ENCODE results near the gene EPHX1. TPM values are rescaled to one million over a fixed set of nuclear protein-coding genes. Genes with fewer than 3 reads are reported as not detected.
"Not testable (repeated sequence)": the region's sequence is repeated elsewhere in the genome, so short reads cannot be mapped to it uniquely, and the experiment has no call there.

EPHX1 gene
- total RNA-seq, 1 donor from 2014 or later, result 26.5 TPM

DNA sequence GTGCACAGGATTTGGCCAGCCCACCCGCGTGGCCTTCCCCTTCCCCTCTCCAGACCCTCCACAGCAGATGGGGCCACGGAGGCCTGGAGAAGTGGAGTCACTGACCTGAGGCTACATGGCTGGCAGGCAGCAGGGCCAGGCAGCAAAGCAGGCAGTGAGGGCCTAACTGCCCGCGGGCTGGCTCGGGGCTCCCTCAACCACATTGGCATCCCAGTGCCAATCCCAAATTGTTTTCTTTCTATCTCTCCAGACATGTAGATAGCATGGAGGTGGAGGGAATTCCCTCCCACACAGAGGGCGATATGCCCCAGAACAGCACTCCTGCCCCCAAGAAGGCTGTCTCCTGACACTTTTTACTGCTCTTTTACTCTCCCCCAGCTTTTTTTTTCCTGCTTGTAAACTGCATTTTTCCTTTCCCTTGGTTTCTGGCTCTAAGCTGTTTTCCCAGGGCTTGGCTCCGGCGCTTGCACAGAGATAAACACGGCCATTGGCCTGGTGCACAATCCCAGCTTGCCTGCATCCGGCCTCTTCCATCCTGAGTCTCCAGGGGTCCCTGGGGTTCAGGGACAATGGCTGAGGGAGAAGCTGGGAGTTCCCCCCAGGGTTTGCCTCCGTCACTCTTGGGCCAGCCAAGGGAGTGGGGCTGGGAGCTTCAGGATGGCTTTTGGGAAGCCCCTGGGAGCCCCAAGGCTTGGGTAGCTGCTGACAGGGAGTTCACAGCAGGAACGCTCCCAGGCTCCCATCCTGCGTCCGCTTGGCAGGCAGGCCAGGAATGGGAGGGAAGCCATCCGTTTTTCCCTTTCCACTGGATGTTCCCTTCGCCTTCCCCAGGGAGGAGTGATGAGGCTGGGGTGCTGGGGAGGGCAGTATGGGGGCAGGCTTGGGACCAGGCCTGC is 7.0 kb downstream of the EPHX1 start:
- DNase-seq, result peak; percentile 39

DNA sequence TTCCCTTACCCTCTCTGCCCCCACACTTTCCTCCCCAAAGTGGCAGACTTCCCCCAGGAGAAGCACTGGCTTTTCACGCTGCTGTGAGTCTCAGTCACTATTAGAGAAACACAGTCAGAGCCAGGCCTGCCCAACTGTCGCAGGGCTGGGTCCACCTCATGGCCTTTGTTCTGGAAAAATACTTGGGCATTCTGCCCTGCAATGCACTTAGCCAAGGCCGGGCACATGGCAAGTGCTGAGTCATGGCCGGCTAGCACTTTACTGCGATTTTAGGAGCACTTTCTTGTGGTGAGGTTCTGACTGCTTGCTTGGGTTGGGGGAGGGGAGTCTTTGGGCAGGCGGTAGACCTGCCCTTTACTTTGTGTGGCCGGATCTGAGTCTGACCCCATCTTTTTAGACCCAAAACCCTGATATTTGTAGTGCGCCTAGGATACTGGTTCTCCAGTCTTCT is 7.7 kb downstream of the EPHX1 start:
- DNase-seq, result peak; percentile 48

DNA sequence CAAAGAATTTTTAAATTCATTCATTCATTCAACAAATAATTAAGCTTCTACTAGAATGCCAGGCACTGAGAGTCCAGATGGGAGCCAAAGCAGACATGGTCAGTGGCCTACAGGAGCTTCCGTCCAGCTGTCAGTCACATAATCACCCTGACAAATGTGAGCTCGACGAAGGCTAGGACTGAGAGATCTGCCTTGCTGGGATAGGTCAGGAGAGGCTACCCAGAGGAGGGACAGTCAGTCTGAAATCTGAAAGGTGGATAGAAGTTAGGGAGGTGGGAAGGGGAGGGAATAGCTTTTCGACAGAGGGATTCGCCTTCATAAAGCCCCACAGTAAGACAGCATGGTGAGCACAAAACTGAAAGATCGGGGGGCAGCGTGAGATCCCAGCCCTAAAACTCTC is 8.3 kb downstream of the EPHX1 start:
- no peak for DNase-seq

DNA sequence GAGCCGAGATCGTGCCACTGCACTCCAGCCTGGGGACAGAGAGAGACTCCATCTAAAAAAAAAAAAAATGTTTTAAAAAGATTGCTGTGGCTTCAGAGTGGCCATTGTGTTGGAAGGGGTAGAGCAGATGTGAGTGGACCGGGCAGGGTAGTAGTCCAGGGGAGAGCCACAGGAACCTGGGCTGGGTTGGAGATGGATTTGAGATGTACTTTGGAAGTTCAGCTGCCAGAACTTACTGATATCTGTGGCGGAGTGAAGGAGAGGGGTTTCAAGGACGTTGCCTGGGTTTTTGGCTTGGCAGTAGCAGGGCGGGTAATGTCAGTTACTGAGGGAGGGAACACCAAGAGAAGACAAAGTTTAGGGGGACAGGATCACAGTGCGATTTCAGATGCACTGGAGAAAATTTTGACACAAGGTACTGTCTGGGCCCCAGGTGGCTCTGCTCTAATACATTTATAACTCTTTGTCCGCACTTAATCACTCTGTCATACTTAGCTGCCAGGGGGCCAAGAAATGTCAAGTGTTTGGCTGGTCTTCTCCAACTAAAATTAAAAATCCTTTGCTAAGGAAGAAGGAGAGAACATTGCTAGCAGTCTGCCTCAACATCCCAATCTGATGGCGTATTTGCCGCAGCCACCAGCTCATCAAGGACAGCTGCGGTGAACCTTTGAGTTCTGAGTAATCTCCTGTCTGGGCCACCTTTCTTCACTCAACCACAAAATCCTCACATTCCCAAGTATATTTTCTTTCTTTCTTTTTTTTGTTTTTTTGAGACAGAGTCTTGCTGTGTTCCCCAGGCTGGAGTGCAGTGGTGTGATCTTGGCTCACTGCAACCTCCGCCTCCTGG is 9.6 kb downstream of the EPHX1 start:
- no peak for DNase-seq

DNA sequence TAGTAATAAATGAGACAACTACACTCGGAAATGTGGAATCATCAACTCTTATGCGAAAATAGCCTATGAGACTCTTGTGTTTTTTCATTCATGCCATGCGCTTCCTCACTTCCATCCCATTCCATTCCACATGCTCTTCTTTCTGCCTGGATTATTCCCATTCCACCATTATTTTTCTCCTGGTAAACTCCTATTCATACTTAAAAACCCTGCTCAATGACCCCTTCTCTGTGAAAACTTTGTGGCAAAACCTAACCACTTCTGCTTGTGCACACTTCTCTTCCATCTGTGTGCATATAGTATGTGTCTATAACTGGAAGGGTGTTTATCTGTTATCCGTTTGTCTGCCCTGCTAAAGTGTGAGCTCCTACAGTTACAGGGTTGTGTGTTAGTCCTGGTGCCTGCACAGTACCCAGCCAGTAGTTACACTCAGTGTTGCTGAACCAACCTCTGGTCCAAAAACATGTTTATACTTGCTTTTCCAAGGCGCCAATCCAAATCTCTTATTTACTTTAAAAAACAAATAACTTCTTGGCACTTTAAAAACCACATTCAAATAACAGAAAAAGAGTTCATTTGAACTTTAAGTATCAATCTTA is 10.7 kb downstream of the EPHX1 start:
- DNase-seq, result no peak

DNA sequence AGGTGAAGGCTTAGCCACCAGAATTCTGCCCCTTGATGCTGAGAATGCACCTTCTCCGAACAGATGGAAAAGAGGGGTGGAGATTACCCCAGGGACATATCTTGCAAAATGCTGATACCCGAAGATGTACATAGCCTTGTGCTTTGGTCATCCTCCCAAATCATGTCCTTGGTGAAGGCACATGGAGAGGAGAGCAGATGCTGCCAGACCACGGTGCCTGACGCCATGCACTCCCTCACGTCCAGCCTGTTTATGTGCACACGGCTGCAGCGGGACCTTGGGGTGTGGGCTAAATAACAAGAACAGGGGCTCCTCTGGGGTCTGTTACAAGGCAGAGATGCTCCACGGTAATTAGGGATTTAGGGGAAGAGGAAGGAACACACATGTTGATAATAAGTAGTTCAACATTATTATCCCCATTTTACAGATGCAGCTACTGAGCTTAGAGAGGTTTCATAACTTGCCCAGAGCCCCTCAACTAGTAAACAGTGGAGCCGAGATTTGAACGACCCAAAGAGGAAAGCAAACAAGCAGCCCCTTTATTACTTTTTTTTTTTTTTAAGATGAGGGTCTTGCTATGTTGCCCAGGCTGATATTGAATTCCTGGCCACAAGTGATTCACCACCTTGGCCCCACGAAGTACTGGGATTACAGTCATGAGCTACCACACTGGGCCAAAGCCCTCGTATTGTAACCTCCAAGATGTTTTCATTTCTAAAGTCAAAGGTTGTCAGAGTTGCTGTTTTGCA is 12.9 kb downstream of the EPHX1 start:
- DNase-seq, result no peak

DNA sequence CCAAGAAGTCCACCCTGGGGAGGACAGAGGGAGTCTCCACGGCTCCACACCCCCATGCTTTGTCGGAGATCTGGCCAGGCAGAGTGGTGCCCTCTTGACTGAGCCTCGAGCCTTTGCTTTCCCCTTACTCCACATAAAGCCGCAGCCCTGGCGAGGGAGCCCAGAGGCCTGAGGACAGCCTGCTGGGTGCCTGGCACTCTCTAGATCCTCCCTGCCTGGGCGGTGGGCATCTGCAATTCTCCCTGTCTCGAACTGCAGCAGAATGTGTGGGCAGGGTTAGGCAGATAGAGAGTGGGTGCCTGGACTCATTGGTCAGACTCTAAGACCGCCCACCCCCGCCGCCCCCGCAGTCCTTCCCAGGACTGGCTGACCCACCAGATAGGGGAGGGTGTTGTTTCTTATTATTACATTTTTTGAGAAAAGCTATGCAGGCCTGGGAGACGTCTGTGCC is 13.9 kb downstream of the EPHX1 start:
- DNase-seq, result no peak

DNA sequence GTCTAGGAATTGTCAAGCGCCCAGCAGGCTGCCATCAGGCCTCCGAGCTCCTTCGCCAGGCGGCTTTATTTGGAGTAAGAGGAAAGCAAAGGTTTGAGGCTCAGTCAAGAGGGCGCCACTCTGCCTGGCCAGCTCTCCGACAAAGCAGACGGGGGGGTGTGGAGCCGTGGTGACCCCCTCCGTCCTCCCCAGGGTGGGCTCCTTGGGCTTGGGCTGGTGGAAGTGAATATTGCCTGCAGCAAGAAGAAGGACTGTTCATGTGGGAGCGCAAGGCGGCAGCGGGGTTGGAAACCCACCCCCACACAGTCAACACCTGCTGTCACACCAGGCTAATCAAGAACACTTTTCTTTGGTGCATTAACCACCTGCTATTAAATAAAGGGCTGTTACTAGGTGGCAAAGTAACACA is 14.6 kb downstream of the EPHX1 start:
- no peak for DNase-seq

DNA sequence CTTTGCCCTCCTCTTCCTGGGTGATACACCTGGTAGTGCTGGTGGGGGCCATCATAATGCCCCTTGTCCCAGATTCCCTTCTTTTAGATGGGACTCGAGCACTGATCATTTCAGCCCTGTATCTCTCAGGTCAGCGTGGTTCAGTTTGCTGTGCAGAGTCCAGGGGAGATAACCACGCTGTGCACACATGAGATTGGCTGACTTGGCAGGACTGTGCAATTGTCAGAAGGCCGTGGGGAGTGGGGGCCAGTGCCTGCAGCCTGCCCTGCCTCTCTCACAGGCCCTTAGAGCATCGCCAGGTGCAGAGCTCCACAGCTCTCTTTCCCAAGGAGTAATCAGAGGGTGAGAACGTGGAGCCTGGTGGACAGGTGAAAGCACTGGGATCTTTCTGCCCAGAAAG is 15.2 kb downstream of the EPHX1 start:
- DNase-seq, result no peak

DNA sequence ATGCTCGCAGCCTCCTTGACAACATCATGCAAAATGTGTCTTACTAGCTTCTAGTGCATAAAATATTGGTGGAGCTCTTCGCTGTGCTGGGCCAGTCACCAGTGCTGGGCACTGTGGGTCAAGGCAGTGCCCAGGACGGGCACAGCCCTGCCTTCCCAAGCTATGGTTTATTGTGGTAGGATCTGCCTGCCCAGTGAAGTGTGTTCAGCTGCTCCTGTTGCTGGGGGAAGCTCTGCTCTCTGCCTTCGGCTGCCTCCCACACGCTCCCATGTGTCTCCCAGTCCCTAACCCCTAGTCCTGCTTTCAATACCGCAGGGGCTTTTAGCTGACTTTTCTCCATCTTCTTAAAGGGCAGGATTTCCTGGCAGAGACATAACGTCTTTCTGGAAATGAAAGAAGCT is 15.7 kb downstream of the EPHX1 start:
- no peak for DNase-seq

DNA sequence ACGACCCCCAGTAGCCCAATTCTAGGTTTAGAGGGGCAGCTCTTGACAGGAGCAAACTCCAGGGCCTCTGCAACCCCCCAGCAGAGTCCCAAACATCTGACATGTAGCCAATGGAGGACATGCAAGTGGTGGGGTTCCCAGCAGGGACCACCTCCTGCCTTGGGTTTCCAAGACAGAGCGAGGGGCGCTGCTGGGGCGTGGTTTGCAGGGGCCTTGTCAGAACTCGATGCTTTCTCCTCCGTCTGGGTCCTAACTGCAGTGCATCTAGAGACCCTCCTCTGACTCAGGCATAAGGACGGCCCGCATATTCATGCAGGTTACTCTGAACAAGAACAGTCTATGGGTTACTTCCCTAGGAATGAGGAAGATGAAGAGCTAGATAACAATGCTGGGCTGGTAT is 17.2 kb downstream of the EPHX1 start:
- DNase-seq, result no peak

DNA sequence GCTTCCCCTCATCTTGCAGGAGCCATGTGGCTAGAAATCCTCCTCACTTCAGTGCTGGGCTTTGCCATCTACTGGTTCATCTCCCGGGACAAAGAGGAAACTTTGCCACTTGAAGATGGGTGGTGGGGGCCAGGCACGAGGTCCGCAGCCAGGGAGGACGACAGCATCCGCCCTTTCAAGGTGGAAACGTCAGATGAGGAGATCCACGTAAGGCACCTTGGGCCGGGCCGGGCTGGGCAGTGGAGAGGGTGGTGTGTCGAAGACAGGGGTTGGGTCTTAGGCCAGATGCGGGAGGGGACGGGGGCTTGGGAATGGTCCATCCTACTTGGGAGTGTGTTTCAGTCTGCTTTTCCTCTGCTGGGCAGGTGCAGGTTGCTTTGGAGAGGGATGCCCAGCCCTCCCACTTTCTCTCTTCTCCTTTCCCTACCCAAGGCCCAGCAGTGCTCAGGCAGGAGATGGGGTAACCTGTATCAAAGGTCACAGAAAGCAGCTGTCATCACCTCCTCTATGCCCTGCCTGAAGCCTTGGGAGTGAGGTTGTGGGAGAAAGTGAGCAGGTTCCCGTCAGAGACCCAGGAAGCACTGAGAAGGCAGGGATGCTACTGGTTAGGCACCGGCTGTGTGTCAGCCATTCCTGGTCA is 18.9 kb downstream of the EPHX1 start:
- no peak for DNase-seq

DNA sequence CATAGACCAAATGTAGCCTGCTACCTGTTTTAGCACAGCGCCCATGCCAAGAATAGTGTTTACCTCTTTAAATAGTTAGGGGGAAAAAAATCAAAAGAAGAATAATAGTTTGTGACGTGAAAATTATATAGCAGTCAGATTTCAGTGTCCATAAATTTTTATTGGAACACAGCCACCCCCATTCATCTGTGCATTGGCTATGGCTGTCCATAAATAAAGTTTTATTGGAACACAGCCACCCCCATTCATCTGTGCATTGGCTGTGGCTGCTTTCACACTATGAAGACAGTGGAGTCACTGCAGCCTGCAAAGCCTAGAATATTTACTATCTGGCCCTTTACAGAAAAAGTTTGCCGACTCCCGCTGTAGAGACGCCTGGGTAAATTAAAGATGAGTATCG is 20.9 kb downstream of the EPHX1 start:
- DNase-seq, result no peak

DNA sequence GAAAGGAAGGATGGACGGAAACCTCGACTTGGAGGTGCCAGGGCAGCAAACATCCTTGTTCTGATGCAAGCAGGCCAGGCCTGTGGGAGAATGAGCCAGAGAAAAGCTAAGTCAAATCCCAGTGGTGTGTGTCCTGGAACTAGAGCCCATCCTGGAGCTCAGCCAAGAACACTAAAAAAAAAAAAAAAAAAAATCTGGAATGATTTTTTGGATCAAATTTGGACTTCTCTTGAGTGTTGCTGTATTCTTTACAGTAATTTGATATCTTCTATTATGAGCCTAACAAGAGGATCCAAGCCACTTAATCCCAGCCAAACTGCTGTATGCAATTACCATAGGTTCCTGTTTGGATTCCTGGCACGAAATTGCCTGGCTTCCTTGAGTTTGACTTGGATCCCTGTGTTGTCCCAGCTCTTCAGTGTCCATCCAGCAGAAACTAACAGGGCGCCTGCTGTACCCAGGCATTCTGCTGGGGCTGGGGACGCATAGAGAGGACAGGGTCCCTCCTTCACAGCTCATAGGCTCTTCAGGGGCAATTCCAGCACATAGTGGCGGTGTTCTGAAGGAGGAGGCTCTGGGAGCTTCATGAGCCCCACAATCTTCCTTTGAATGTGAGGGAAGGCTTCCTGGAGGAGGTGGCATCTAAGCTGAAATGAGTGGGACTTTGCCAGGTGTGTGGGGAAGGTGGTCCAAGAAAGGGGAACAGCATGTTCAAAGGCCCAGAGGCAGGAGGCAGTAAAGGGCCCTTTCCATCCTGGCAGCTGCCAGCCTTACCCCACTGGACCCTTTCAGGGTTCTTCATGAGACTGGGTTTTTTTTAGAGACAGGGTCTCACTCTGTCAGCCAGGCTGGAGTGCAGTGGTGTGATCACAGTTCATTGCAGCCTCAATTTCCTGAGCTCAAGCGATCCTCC is 24.7 kb downstream of the EPHX1 start:
- DNase-seq, result peak; percentile 96

DNA sequence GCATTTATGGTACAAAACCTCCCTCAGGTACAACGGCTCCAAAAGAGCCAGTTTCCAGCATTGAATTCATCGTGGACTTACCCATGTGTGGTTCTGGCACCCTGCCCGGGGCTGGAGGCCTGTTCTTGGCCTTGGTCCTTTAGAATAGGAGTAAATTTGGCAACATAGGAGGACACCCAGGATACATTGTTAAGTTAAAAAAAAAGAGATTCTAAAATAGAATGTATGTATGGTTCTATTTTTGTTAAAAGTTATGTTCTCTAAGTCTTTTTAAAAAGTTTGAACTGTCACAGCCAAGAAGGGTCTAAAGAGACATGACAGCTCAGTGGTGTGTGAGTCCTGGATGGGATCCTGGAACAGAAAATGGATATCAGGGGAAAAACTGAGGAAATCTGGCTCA is 25.9 kb downstream of the EPHX1 start:
- peak; percentile 75 for DNase-seq

DNA sequence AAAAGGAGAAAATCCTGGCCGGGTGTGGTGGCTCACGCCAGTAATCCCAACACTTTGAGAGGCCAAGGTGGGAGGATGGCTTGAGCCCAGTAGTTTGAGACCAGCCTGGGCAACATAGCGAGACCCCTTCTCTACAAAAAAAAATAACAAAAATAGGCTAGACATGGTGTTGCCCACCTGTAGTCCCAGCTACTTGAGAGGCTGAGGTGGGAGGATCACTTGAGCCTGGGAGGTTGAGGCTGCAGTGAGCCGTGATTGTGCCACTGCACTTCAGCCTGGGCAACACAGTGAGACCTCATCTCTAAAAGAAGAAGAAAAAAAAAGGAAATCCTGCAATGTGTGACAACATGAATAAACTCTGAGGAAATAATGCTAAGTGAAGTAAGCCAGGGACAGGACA is 26.4 kb downstream of the EPHX1 start:
- DNase-seq, result not testable (repeated sequence)

DNA sequence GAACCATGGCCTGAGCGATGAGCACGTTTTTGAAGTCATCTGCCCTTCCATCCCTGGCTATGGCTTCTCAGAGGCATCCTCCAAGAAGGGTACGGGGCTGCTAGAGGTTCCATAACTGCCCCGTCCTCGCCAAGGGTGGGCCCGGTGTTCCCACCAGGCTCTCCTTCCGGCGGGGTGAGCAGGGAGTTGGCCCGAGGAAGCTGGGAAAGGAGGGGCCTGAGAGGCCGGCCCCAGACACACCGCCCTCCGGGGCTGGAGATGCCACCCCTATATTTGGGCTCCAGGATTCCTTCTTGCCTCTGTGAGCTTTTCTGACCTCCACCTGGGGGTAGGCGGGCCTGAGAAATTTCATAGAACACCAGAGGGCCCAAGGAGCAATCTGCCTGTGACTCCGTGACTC is 28.9 kb downstream of the EPHX1 start:
- no peak for DNase-seq

DNA sequence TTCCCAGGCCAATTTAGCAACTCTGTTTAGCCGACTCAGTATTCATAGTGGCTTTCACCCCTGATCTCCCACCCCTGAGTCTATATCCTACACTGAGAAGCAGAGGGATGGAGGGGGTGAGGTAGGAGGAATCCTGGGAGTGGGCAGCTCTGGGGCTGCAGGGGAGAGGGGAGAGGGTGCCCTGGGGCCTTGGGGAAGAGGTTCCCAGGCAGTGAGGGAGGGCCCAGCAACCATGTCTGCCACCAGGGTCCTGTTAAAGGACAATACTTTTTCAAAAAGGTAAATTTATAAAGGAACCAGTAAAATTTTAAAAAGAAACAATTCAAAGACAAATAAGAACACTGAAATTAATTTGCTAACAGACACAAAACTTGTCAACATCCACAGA is 30.3 kb downstream of the EPHX1 start:
- DNase-seq, result no peak

DNA sequence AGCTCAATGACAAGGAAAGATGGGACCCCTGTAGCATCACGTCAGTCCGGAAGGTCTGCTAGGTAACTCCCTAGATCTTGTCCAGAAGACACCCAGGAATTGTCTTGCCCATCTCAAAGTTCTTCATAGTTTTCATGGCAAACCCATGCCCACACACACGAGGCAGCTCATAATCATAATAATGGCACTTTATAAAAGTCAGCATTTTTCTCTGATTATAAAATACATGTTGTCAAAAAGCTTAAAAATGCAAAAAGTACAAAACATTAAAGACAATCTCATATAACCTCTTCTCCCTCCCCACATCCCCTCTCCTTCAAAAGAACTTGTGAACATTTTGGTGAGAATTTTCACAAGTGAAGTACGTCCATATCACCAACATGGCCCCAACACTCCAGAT is 30.8 kb downstream of the EPHX1 start:
- DNase-seq, result no peak

DNA sequence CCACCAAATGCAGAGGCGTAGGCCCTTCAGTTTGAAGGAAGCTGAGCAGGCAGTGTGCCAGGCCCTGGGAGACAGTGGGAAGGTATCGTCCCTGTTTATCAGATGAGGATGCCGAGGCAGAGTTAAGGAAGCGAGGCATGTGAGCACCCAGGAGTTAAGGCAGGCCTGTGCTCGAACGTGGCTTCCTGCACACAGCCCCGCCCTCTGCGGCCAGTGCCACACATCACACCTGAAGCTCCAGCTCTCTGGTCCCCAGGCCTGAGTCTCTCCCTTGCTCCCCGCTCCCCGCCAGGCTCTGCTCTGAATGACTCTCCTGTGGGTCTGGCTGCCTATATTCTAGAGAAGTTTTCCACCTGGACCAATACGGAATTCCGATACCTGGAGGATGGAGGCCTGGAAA is 32.1 kb downstream of the EPHX1 start:
- DNase-seq, result no peak

Data from tongue (tissue), 2 donors.